Measurements from ENCODE around the gene TM6SF1. TPM values are rescaled to one million over a fixed set of nuclear protein-coding genes. Genes with fewer than 3 reads are reported as not detected.
"Not testable (repeated sequence)": the region's sequence is repeated elsewhere in the genome, so short reads cannot be mapped to it uniquely, and the experiment has no call there.

TM6SF1 gene
- total and polyA plus RNA-seq, 10 donors, result 4.5 to 15.0 (median 9.6) TPM

- intact Hi-C loops (cut with DNase I; ENCODE audit: low total_unique reads), result no loop called here
- H3K9me3 ChIP-seq, result no peaks in the 10 kb centered on the region
- WGBS, 5 donors, result 92 to 100% (median 95%) methylated on average over 1 of the region's 1 CpG
Measured at GRCh38 chr15:83123529-83123928, 16.1 kb downstream of the TM6SF1 start.

GRCh38 chr15:83127547-83128150, 20.2 kb downstream of the TM6SF1 start:
- Histone ChIP-seq H3K4me3 (no peak overlapping the region), H3K36me3 (peaks cover 0 to 93% (median 0%) of the 10 kb centered on the region in 6 donors), H3K9me3 (no peaks in the 10 kb centered on the region), H3K27ac (no peak overlapping the region), H3K27me3 (replicated peaks in 1 of 7) (no peaks in the 10 kb centered on the region), H3K4me1 (no peaks in the 10 kb centered on the region)
- WGBS, 5 donors, result 70 to 85% (median 83%) methylated on average over 3 of the region's 3 CpGs
- no peak for DNase-seq
- TF ChIP-seq POLR2AphosphoS5 (IDR thresholded peaks at IDR 0.05) (no peak), CTCF (IDR thresholded peaks at IDR 0.05 in 8 of 11, conservative IDR thresholded peaks at IDR 0.05 in 3 of 11) (no peak), POLR2A (IDR thresholded peaks at IDR 0.05) (no peak)
- intact Hi-C loops (cut with DNase I; ENCODE audit: low total_unique reads), result no loop called here

More at GRCh38 chr15:83123529-83123928, 16.1 kb downstream of the TM6SF1 start:
- no peaks in the 10 kb centered on the region for H3K4me1 ChIP-seq
- no peak overlapping the region for H3K4me3 ChIP-seq
- TF ChIP-seq POLR2A (IDR thresholded peaks at IDR 0.05), result no peak
- no peak for TF ChIP-seq CTCF (IDR thresholded peaks at IDR 0.05 in 8 of 11, conservative IDR thresholded peaks at IDR 0.05 in 3 of 11)
- TF ChIP-seq POLR2AphosphoS5 (IDR thresholded peaks at IDR 0.05), result no peak
- DNase-seq, result no peak
- no peak overlapping the region for H3K27ac ChIP-seq
- H3K36me3 ChIP-seq, result peaks cover 0 to 83% (median 0%) of the 10 kb centered on the region in 6 donors
- H3K27me3 ChIP-seq (replicated peaks in 1 of 7), result no peaks in the 10 kb centered on the region

GRCh38 chr15:83129791-83130190, 22.3 kb downstream of the TM6SF1 start:
- intact Hi-C loops (cut with DNase I; ENCODE audit: low total_unique reads), result no loop called here
- H3K27ac ChIP-seq, result no peak overlapping the region
- no peak overlapping the region for H3K4me3 ChIP-seq
- no peaks in the 10 kb centered on the region for H3K9me3 ChIP-seq
- H3K36me3 ChIP-seq, result peaks cover 0 to 95% (median 0%) of the 10 kb centered on the region in 6 donors
- no peaks in the 10 kb centered on the region for H3K27me3 ChIP-seq (replicated peaks in 1 of 7)
- no peaks in the 10 kb centered on the region for H3K4me1 ChIP-seq
- 82 to 88% (median 85%) methylated on average over 2 of the region's 2 CpGs for WGBS, 5 donors
- TF ChIP-seq POLR2A (IDR thresholded peaks at IDR 0.05) (no peak), CTCF (IDR thresholded peaks at IDR 0.05 in 8 of 11, conservative IDR thresholded peaks at IDR 0.05 in 3 of 11) (no peak), POLR2AphosphoS5 (IDR thresholded peaks at IDR 0.05) (no peak)
- no peak for DNase-seq

- H3K36me3 ChIP-seq, result peaks cover 0 to 98% (median 0%) of the 10 kb centered on the region in 6 donors
Measured at GRCh38 chr15:83132861-83133523, 25.5 kb downstream of the TM6SF1 start.

GRCh38 chr15:83142151-83142550, 34.7 kb downstream of the TM6SF1 start:
- DNase-seq; H3K27me3 ChIP-seq (replicated peaks in 1 of 7); intact Hi-C loops (cut with DNase I; ENCODE audit: low total_unique reads); H3K9me3 ChIP-seq; H3K4me3 ChIP-seq; H3K27ac ChIP-seq; H3K4me1 ChIP-seq: not testable (repeated sequence)
- peaks cover 0 to 46% (median 3%) of the 10 kb centered on the region in 6 donors for H3K36me3 ChIP-seq
- WGBS, 5 donors, result 96 to 98% (median 97%) methylated on average over 3 of the region's 3 CpGs

More at GRCh38 chr15:83132861-83133523, 25.5 kb downstream of the TM6SF1 start:
- no peak overlapping the region for H3K27ac ChIP-seq
- H3K4me1 ChIP-seq, result no peaks in the 10 kb centered on the region
- intact Hi-C loops (cut with DNase I; ENCODE audit: low total_unique reads), result no loop called here
- no peak overlapping the region for H3K4me3 ChIP-seq
- 80 to 87% (median 86%) methylated on average over 4 of the region's 4 CpGs for WGBS, 5 donors
- H3K27me3 ChIP-seq (replicated peaks in 1 of 7), result no peaks in the 10 kb centered on the region
- no peak for DNase-seq
- no peak for TF ChIP-seq POLR2AphosphoS5 (IDR thresholded peaks at IDR 0.05)
- H3K9me3 ChIP-seq, result no peaks in the 10 kb centered on the region

All from spleen (tissue), 11 donors.